Neural progenitor cell (in vitro differentiated cells): ENCODE results near the gene PRR29. TPM values are rescaled to one million over a fixed set of nuclear protein-coding genes. Genes with fewer than 3 reads are reported as not detected.
"Not testable (repeated sequence)": the region's sequence is repeated elsewhere in the genome, so short reads cannot be mapped to it uniquely, and the experiment has no call there.

Experiments
- DNase-seq: peaks from one replicate; pipeline ENCODE4 v3.0.0-alpha.2; 2016; ENCODE audit warnings: low spot score
- H2AFZ ChIP-seq: fragments of 200-600 bp; sonication (generic); replicated peaks from 2 replicates; pipeline ENCODE4 v1.6.1; 2016; ENCODE audit warnings: antibody characterized with exemption
- H3F3A ChIP-seq: fragments of 200-600 bp; sonication (generic); 2 replicates; pipeline ENCODE4 v1.6.1; 2016; ENCODE audit warnings: antibody characterized with exemption, low read depth
- H3K27ac ChIP-seq: fragments of 200-600 bp; sonication (generic); 2 replicates; pipeline ENCODE4 v1.5.1; 2016; ENCODE audit warnings: mild to moderate bottlenecking
- H3K27me3 ChIP-seq: fragments of 200-600 bp; sonication (generic); 2 replicates; pipeline ENCODE4 v1.6.1; 2016; ENCODE audit warnings: mild to moderate bottlenecking, moderate library complexity
- H3K36me3 ChIP-seq: fragments of 200-600 bp; sonication (generic); 2 replicates; pipeline ENCODE4 v1.5.1; 2016
- H3K4me1 ChIP-seq: fragments of 200-600 bp; sonication (generic); 2 replicates; pipeline ENCODE4 v1.6.1; 2016; ENCODE audit warnings: mixed run types
- H3K4me2 ChIP-seq: fragments of 200-600 bp; sonication (generic); 2 replicates; pipeline ENCODE4 v1.6.1; 2016
- H3K4me3 ChIP-seq: fragments of 200-600 bp; sonication (generic); 2 replicates; pipeline ENCODE4 v1.5.1; 2016
- H3K79me2 ChIP-seq: fragments of 200-600 bp; sonication (generic); 2 replicates; pipeline ENCODE4 v1.6.1; 2016; ENCODE audit warnings: low read depth
- H3K9ac ChIP-seq: fragments of 200-600 bp; sonication (generic); 2 replicates; pipeline ENCODE4 v1.6.1; 2016
- H3K9me3 ChIP-seq: fragments of 200-600 bp; sonication (generic); 2 replicates; pipeline ENCODE4 v1.5.1; 2016; ENCODE audit warnings: low read depth
- H4K20me1 ChIP-seq: fragments of 200-600 bp; sonication (generic); 2 replicates; pipeline ENCODE4 v1.6.1; 2016; ENCODE audit warnings: low read depth
- H3K27ac Mint-ChIP-seq: 3 replicates; pipeline ENCODE4 v1.8.0; 2021; ENCODE audit warnings: mixed read lengths
- H3K27me3 Mint-ChIP-seq: 2 replicates; pipeline ENCODE4 v1.8.0; 2022; ENCODE audit warnings: low read depth, mild to moderate bottlenecking, inconsistent platforms, moderate library complexity, mixed read lengths; ENCODE audit not compliant: insufficient read depth
- H3K36me3 Mint-ChIP-seq: 3 replicates; pipeline ENCODE4 v1.8.0; 2021; ENCODE audit warnings: mixed read lengths
- H3K4me1 Mint-ChIP-seq: 3 replicates; pipeline ENCODE4 v1.8.0; 2021; ENCODE audit warnings: mixed read lengths
- H3K4me3 Mint-ChIP-seq: 3 replicates; pipeline ENCODE4 v1.8.0; 2021; ENCODE audit warnings: mild to moderate bottlenecking, moderate library complexity, mixed read lengths
- H3K9me3 Mint-ChIP-seq: 3 replicates; pipeline ENCODE4 v1.8.0; 2020; ENCODE audit warnings: mixed read lengths
- CTCF ChIP-seq: fragments of 200-600 bp; sonication (generic); IDR thresholded peaks from 2 replicates; pipeline ENCODE4 v1.5.1; 2017; ENCODE audit warnings: antibody characterized with exemption, mild to moderate bottlenecking
- EZH2 ChIP-seq: fragments of 200-600 bp; sonication (generic); IDR thresholded peaks from 2 replicates; pipeline ENCODE4 v1.6.1; 2017; ENCODE audit warnings: antibody characterized with exemption, mild to moderate bottlenecking, moderate library complexity
- EZH2phosphoT487 ChIP-seq: fragments of 200-600 bp; sonication (generic); IDR thresholded peaks from 2 replicates; pipeline ENCODE4 v1.6.1; 2017; ENCODE audit warnings: antibody characterized with exemption
- total RNA-seq: library from RNA; depleted of rRNA; stranded (reverse); fragments of >200 nt; gene quantifications from 2 replicates; pipeline ENCODE4 v1.2.3, GENCODE V29; 2015; ENCODE audit warnings: low replicate concordance

The PRR29 gene
- total RNA-seq, 1 donor from 2014 or later: 0.95 TPM

DNA sequence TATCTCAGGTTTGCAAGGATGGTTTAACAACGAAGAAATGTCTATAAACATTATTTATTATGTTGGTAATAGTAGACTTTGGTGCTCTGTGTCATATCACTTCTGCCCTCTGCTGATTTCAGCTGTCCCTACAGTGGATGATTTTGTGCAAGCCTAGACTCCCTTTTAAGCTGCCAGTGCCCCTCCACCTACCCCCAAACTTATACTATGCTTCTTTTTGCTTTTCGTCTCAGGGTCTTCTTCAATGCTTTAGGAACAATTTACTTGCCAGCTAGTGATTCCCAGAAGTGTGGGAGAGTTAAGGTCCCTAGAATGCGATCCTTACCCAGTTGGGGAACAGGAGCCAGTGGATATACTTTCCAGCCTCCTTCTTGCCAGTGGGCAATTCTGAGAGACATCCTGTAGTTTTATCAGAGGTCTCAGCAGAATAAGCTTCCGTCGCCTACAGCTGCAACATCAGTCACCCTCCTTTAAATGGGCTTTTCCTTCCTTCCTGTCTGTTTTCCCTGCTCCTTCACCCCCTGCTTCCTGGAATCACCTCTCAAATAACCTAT is 18.2 kb downstream of the PRR29 start:
- H3K79me2 ChIP-seq: no peaks in the 10 kb centered on the region
- H3K36me3 ChIP-seq: no peaks in the 10 kb centered on the region
- H3K27me3 ChIP-seq: no peaks in the 10 kb centered on the region
- no peaks in the 10 kb centered on the region for H3F3A ChIP-seq
- no peak overlapping the region for H3K4me2 ChIP-seq
- Mint-ChIP-seq H3K9me3 (no peaks in the 10 kb centered on the region), H3K4me3 (no peak overlapping the region), H3K27ac (no peak overlapping the region), H3K36me3 (no peaks in the 10 kb centered on the region), H3K4me1 (peaks cover 2% of the 10 kb centered on the region), H3K27me3 (peaks cover 2% of the 10 kb centered on the region)
- no peak for DNase-seq
- no peak overlapping the region for H3K4me3 ChIP-seq
- no peak for TF ChIP-seq EZH2phosphoT487
- peak; percentile 15 for TF ChIP-seq CTCF
- peak overlapping the region; percentile 70 for H2AFZ ChIP-seq
- H4K20me1 ChIP-seq: no peaks in the 10 kb centered on the region
- H3K9me3 ChIP-seq: no peaks in the 10 kb centered on the region
- peaks cover 5% of the 10 kb centered on the region for H3K4me1 ChIP-seq
- H3K9ac ChIP-seq: no peak overlapping the region
- no peak overlapping the region for H3K27ac ChIP-seq

DNA sequence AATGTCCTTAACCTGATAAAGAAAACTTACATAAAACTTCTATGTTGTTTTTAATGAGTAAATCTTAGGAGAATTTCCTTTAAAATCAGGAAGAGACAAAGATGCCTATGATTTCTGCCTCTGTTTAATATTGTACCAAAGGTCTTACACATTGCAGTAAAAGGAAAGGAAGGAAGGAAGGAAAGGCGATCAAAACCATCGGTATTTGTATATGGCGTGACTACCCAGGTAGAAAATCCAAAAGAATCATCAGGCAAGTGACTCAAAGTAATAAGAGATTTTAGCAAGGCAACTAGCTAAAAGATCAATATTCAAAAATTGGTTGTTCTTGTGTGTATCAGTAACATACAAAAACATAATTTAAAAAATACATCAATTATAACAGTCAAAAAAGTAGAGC is 18.8 kb downstream of the PRR29 start:
- H3K27me3 ChIP-seq: no peaks in the 10 kb centered on the region
- no peak overlapping the region for H3K4me3 ChIP-seq
- Mint-ChIP-seq H3K27me3 (peaks cover 2% of the 10 kb centered on the region), H3K9me3 (no peaks in the 10 kb centered on the region), H3K36me3 (no peaks in the 10 kb centered on the region), H3K4me1 (peaks cover 2% of the 10 kb centered on the region), H3K4me3 (no peak overlapping the region), H3K27ac (no peak overlapping the region)
- H3K4me2 ChIP-seq: no peak overlapping the region
- H3K9ac ChIP-seq: no peak overlapping the region
- TF ChIP-seq CTCF (no peak), EZH2 (no peak), EZH2phosphoT487 (no peak)
- H3K4me1 ChIP-seq: peaks cover 5% of the 10 kb centered on the region
- DNase-seq: no peak
- H3K27ac ChIP-seq: no peak overlapping the region
- no peaks in the 10 kb centered on the region for H3K36me3 ChIP-seq
- no peaks in the 10 kb centered on the region for H3K79me2 ChIP-seq
- no peaks in the 10 kb centered on the region for H3K9me3 ChIP-seq
- no peaks in the 10 kb centered on the region for H4K20me1 ChIP-seq
- H3F3A ChIP-seq: no peaks in the 10 kb centered on the region
- peak overlapping the region; percentile 70 for H2AFZ ChIP-seq

DNA sequence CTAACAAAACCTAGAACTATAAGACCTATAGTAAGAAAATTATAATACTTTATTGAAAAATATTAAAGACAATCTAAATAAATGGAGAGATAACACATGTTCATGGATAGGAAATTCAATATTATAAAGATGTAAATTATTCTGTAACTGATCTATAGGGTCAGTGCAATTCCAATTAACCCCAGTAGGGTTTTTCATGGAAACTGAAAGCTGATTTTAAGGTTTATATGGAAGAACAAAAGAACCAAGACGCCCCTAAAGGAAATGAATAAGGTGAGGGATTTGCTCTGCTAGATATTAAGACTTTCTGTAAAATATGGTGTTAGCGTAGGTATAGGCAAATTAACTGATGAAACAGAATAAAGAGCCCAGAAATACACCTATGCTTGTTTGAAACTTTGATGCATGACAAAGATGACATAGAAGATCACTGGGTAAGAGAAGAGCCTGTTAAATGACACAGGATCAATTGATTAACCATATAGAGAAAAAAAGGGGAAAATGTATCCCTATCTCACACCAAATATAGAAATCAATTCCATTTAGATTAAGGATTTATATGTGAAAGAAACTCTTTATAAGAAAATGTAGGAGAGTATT is 19.3 kb downstream of the PRR29 start:
- H4K20me1 ChIP-seq: no peaks in the 10 kb centered on the region
- H3K4me1 Mint-ChIP-seq: peaks cover 2% of the 10 kb centered on the region
- no peaks in the 10 kb centered on the region for H3K27me3 ChIP-seq
- no peak overlapping the region for H3K27ac Mint-ChIP-seq
- no peaks in the 10 kb centered on the region for H3K79me2 ChIP-seq
- no peaks in the 10 kb centered on the region for H3K36me3 Mint-ChIP-seq
- no peak for DNase-seq
- H3K9me3 ChIP-seq: no peaks in the 10 kb centered on the region
- H3K27me3 Mint-ChIP-seq: peaks cover 2% of the 10 kb centered on the region
- no peak overlapping the region for H3K4me2 ChIP-seq
- no peak overlapping the region for H3K9ac ChIP-seq
- H3K9me3 Mint-ChIP-seq: no peaks in the 10 kb centered on the region
- no peak overlapping the region for H2AFZ ChIP-seq
- TF ChIP-seq CTCF: peak; percentile 36
- TF ChIP-seq EZH2: no peak
- no peak overlapping the region for H3K4me3 ChIP-seq
- H3K27ac ChIP-seq: no peak overlapping the region
- no peak overlapping the region for H3K4me3 Mint-ChIP-seq
- H3K4me1 ChIP-seq: peaks cover 5% of the 10 kb centered on the region
- H3K36me3 ChIP-seq: no peaks in the 10 kb centered on the region
- no peaks in the 10 kb centered on the region for H3F3A ChIP-seq

- not testable (repeated sequence) for H3K36me3 ChIP-seq, H3K4me2 ChIP-seq, H3K9me3 Mint-ChIP-seq, H4K20me1 ChIP-seq, H3K4me1 ChIP-seq, H3F3A ChIP-seq, H3K27me3 Mint-ChIP-seq, H3K27ac ChIP-seq, DNase-seq, H3K9me3 ChIP-seq, H3K9ac ChIP-seq, H3K4me1 Mint-ChIP-seq, H3K4me3 Mint-ChIP-seq, H3K27me3 ChIP-seq, H3K4me3 ChIP-seq, H3K36me3 Mint-ChIP-seq, H3K79me2 ChIP-seq, H3K27ac Mint-ChIP-seq
- H2AFZ ChIP-seq: peak overlapping the region; percentile 98
These were observed 21.4 kb downstream of the PRR29 start for GRCh38 chr17:64019551-64019961.
